ENCODE measurements around the gene SPATA7. TPM values are rescaled to one million over a fixed set of nuclear protein-coding genes. Genes with fewer than 3 reads are reported as not detected.

SPATA7 gene
- polyA plus RNA-seq, 3 donors = 2.2 to 4.8 (median 3.4) TPM

DNA sequence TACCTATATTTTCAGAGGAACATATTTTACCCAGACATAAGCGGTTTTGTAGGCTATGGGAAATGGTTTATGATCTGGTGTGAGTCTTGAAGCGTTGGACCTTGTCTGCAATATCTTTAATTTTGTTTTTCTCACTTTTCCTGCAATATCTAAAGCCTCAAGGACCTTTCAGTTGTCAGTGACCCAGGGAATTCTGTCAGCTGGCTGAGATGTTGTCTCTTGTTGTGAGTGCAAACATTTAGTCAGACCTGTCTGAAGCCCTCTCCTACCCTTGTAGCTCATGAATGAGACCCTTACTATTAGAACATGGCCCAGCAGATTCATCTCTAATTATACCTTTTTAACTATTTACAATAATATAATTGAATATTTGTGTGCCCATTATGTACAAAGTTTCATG is 53.6 kb downstream of the SPATA7 start:
- no peak overlapping the region for H3K4me2 ChIP-seq (replicated peaks; ENCODE audit: extremely low read depth, low read length, poor library complexity, severe bottlenecking)
- intact Hi-C loops (cut with micrococcal nuclease) = no loop called here
- H3K9me3 ChIP-seq (replicated peaks in 1 of 2; ENCODE audit: control insufficient read depth in 1 of 2, insufficient read depth in 1 of 2, low read length in 2 of 2) = no peaks in the 10 kb centered on the region
- peaks cover 7 to 13% of the 10 kb centered on the region in 2 donors for H3K36me3 Mint-ChIP-seq
- no peak overlapping the region for H3K4me3 ChIP-seq (replicated peaks in 1 of 3; ENCODE audit: low read depth in 2 of 3, low read length in 3 of 3)
- no peaks in the 10 kb centered on the region for H3K36me3 ChIP-seq (replicated peaks in 1 of 2; ENCODE audit: control insufficient read depth in 1 of 2, insufficient read depth in 2 of 2, low read length in 2 of 2)
- H3K4me1 Mint-ChIP-seq = no peaks in the 10 kb centered on the region
- H4K20me1 ChIP-seq (ENCODE audit: insufficient read depth, low read length) = no peaks in the 10 kb centered on the region
- WGBS (ENCODE audit: insufficient coverage) = no CpG with 5 or more reads among the region's 2 CpGs
- H3K9ac ChIP-seq (ENCODE audit: insufficient read depth, low read length, poor library complexity, severe bottlenecking) = no peak overlapping the region
- no peak overlapping the region for H3K4me3 Mint-ChIP-seq
- no peaks in the 10 kb centered on the region for H3K27me3 ChIP-seq (ENCODE audit: control insufficient read depth in 2 of 2, insufficient read depth in 2 of 2, low read length in 2 of 2)
- no peaks in the 10 kb centered on the region for H3K79me2 ChIP-seq (ENCODE audit: insufficient read depth, low read length)
- H3K27ac Mint-ChIP-seq = no peak overlapping the region
- H3K27me3 Mint-ChIP-seq (ENCODE audit: low read depth in 3 of 3) = no peaks in the 10 kb centered on the region
- H3K27ac ChIP-seq (ENCODE audit: low read depth in 1 of 2, low read length in 2 of 2) = no peak overlapping the region
- no peak for TF ChIP-seq CTCF (IDR thresholded peaks at IDR 0.05)
- no peak overlapping the region for H2AFZ ChIP-seq (ENCODE audit: insufficient read depth, low read depth, low read length, poor library complexity, severe bottlenecking)
- no peaks in the 10 kb centered on the region for H3K4me1 ChIP-seq (ENCODE audit: control insufficient read depth in 1 of 2, insufficient read depth in 2 of 2, low read length in 2 of 2)
- H3K9me3 Mint-ChIP-seq = peaks cover 0 to 6% (median 2%) of the 10 kb centered on the region in 7 donors
- no peak for DNase-seq

DNA sequence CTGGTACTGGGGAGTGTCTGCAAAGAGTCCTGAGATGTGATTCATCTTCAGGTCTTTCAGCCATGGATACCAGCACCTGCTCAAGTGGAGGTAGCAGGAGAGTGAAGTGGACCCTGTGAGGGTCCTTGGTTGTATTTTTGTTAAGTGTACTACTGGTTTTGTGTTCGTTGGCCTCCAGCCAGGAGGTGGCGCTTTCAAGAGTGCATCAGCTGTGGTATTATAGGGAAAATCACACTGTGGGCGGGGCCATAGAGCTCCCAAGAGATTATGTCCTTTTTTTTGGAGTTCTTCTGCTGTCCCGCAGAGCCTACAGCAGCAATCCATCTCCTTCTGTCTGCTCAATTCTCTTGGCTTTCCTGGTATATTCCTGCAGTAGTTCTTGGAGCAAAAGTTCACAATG is 66.8 kb downstream of the SPATA7 start:
- no peak overlapping the region for H2AFZ ChIP-seq (ENCODE audit: insufficient read depth, low read depth, low read length, poor library complexity, severe bottlenecking)
- Mint-ChIP-seq H3K9me3 (peaks cover 8 to 20% (median 13%) of the 10 kb centered on the region in 7 donors), H3K4me3 (no peak overlapping the region), H3K4me1 (no peaks in the 10 kb centered on the region), H3K36me3 (peaks cover under 1 to 21% of the 10 kb centered on the region in 2 donors), H3K27ac (no peak overlapping the region), H3K27me3 (ENCODE audit: low read depth in 3 of 3) (no peaks in the 10 kb centered on the region)
- intact Hi-C loops (cut with micrococcal nuclease) = no loop called here
- H3K36me3 ChIP-seq (replicated peaks in 1 of 2; ENCODE audit: control insufficient read depth in 1 of 2, insufficient read depth in 2 of 2, low read length in 2 of 2) = no peaks in the 10 kb centered on the region
- no peak for TF ChIP-seq CTCF (IDR thresholded peaks at IDR 0.05)
- no peak overlapping the region for H3K27ac ChIP-seq (ENCODE audit: low read depth in 1 of 2, low read length in 2 of 2)
- no peak overlapping the region for H3K9ac ChIP-seq (ENCODE audit: insufficient read depth, low read length, poor library complexity, severe bottlenecking)
- H3K79me2 ChIP-seq (ENCODE audit: insufficient read depth, low read length) = no peaks in the 10 kb centered on the region
- no peaks in the 10 kb centered on the region for H3K4me1 ChIP-seq (ENCODE audit: control insufficient read depth in 1 of 2, insufficient read depth in 2 of 2, low read length in 2 of 2)
- WGBS (ENCODE audit: insufficient coverage) = 100% methylated on average over 2 of the region's 4 CpGs
- no peak for DNase-seq
- H4K20me1 ChIP-seq (ENCODE audit: insufficient read depth, low read length) = no peaks in the 10 kb centered on the region
- H3K27me3 ChIP-seq (ENCODE audit: control insufficient read depth in 2 of 2, insufficient read depth in 2 of 2, low read length in 2 of 2) = no peaks in the 10 kb centered on the region
- H3K9me3 ChIP-seq (replicated peaks in 1 of 2; ENCODE audit: control insufficient read depth in 1 of 2, insufficient read depth in 1 of 2, low read length in 2 of 2) = peaks cover 0 to 5% of the 10 kb centered on the region in 2 donors
- no peak overlapping the region for H3K4me2 ChIP-seq (replicated peaks; ENCODE audit: extremely low read depth, low read length, poor library complexity, severe bottlenecking)
- no peak overlapping the region for H3K4me3 ChIP-seq (replicated peaks in 1 of 3; ENCODE audit: low read depth in 2 of 3, low read length in 3 of 3)

Measured in CD14-positive monocyte (primary cell).